GM12878 (cell line): ENCODE data around the gene TNFRSF14. TPM values are rescaled to one million over a fixed set of nuclear protein-coding genes. Genes with fewer than 3 reads are reported as not detected.
"Not testable (repeated sequence)": the region's sequence is repeated elsewhere in the genome, so short reads cannot be mapped to it uniquely, and the experiment has no call there.

ENCODE experiments used
- ATAC-seq: fragments of 200-7000 bp; cut with Tn5 transposase; 3 replicates; pipeline ENCODE4 v1.9.1; 2020; ENCODE audit warnings: mild to moderate bottlenecking, moderate library complexity
- BruUV-seq: library from RNA; stranded (reverse); fragments of 400-500 nt; replicated peaks from 2 replicates; lab custom pipeline; 2021; lab: Mats Ljungman, UMichigan
- CTCF ChIA-PET: fragments of 300-600 bp; sonication (Branson Sonifier 250); formaldehyde crosslinking; extraction: SDS; loops from one replicate; lab custom pipeline; 2021; ENCODE audit warnings: inconsistent platforms; lab: Yijun Ruan, JAX
- POLR2A ChIA-PET: fragments of 350-600 bp; formaldehyde crosslinking; extraction: SDS; loops from one replicate; lab custom pipeline; 2021; ENCODE audit warnings: inconsistent platforms; lab: Charles Lee
- RAD21 ChIA-PET: fragments of 300-600 bp; sonication (Branson Sonifier 250); formaldehyde crosslinking; loops from one replicate; lab custom pipeline; 2023; ENCODE audit warnings: antibody characterized with exemption; ENCODE audit not compliant: unreplicated experiment; lab: Charles Lee
- SMC1A ChIA-PET: fragments of 300-600 bp; sonication (Branson Sonifier 250); formaldehyde crosslinking; loops from one replicate; lab custom pipeline; 2023; ENCODE audit not compliant: unreplicated experiment, uncharacterized antibody; lab: Charles Lee
- DNase-seq: peaks from one replicate; pipeline ENCODE4 v3.0.0-alpha.2; 2011; ENCODE audit warnings: low read depth, low spot score
- FAIRE-seq: peaks from 3 replicates; lab custom pipeline; 2011; peaks lifted over from hg19 to GRCh38; lab: Jason Lieb, UNC
- H2AFZ ChIP-seq: 2 replicates; pipeline ENCODE4 v1.6.0; 2011; ENCODE audit warnings: low read depth, low read length, control low read depth; ENCODE audit not compliant: control insufficient read depth
- H3K27ac ChIP-seq: 2 replicates; pipeline ENCODE4 v1.5.1; 2011; ENCODE audit warnings: control low read depth; ENCODE audit not compliant: control insufficient read depth, insufficient read depth
- H3K27me3 ChIP-seq, 2 experiments: replicated peaks in 1 of 2; 2 replicates each; pipeline versions ENCODE4 v1.6.0 to v1.6.1; 2011; ENCODE audit warnings: low read length in 1 of 2; ENCODE audit not compliant: control insufficient read depth in 2 of 2, insufficient read depth in 2 of 2
- H3K36me3 ChIP-seq, 2 experiments: 2 replicates each; pipeline ENCODE4 v1.5.1; 2011; ENCODE audit warnings: low read length in 1 of 2; ENCODE audit not compliant: control insufficient read depth in 2 of 2, insufficient read depth in 2 of 2
- H3K4me1 ChIP-seq: 2 replicates; pipeline ENCODE4 v1.6.1; 2011; ENCODE audit warnings: mild to moderate bottlenecking, low read length, moderate library complexity, mixed read lengths; ENCODE audit not compliant: control insufficient read depth, insufficient read depth
- H3K4me2 ChIP-seq: 2 replicates; pipeline ENCODE4 v1.6.0; 2011; ENCODE audit warnings: control low read depth; ENCODE audit not compliant: control insufficient read depth, insufficient read depth
- H3K4me3 ChIP-seq: fragments of 200-600 bp; sonication (generic); 2 replicates; pipeline ENCODE4 v1.5.1; 2016
- H3K79me2 ChIP-seq: 2 replicates; pipeline ENCODE4 v1.6.0; 2011; ENCODE audit warnings: low read length; ENCODE audit not compliant: control insufficient read depth, insufficient read depth
- H3K9ac ChIP-seq: 2 replicates; pipeline ENCODE4 v1.8.0; 2011; ENCODE audit warnings: low read length, control low read depth, mixed read lengths; ENCODE audit not compliant: control insufficient read depth, insufficient read depth
- H3K9me3 ChIP-seq: replicated peaks from 3 replicates; pipeline ENCODE4 v1.5.1; 2011; ENCODE audit warnings: mild to moderate bottlenecking, low read length; ENCODE audit not compliant: control insufficient read depth, insufficient read depth
- H4K20me1 ChIP-seq: 2 replicates; pipeline ENCODE4 v1.6.0; 2011; ENCODE audit not compliant: control insufficient read depth, insufficient read depth
- GATAD2B ChIP-seq: fragments of 450-650 bp; conservative IDR thresholded peaks from 2 replicates; pipeline ENCODE4 v1.6.1; 2017; ENCODE audit warnings: low read depth, mild to moderate bottlenecking, moderate library complexity
- MEF2A ChIP-seq: IDR thresholded peaks from 2 replicates; pipeline ENCODE4 v1.6.1; 2011; ENCODE audit warnings: low read depth, mild to moderate bottlenecking, low read length, moderate library complexity; ENCODE audit not compliant: insufficient read depth
- MLLT1 ChIP-seq: fragments of 450-650 bp; IDR thresholded peaks from 2 replicates; pipeline ENCODE4 v1.6.1; 2016; ENCODE audit warnings: mild to moderate bottlenecking
- MTA3 ChIP-seq: IDR thresholded peaks from 2 replicates; pipeline ENCODE4 v1.6.1; 2012; ENCODE audit warnings: low read length, inconsistent platforms, borderline replicate concordance
- ZNF384 ChIP-seq: IDR thresholded peaks from 2 replicates; pipeline ENCODE4 v1.6.1; 2012; ENCODE audit warnings: low read depth, mild to moderate bottlenecking, low read length, improper control_type of control experiment, borderline replicate concordance
- WGBS: methylation state at CpG from one replicate; pipeline ENCODE4 v1.1.6; 2016; ENCODE audit warnings: low lambda C conversion rate; ENCODE audit not compliant: insufficient replicate concordance, insufficient coverage; ENCODE audit errors: missing lambda C conversion rate; 5-methylcytosine and 5-hydroxymethylcytosine counted together
- in situ Hi-C: fragments of 300-500 bp; cut with MboI; formaldehyde crosslinking; loops from 9 replicates; pipeline ENCODE4 v1.14.3; 2018; ENCODE audit warnings: mixed read lengths
- intact Hi-C: fragments of 100-400 bp; cut with micrococcal nuclease; formaldehyde crosslinking; loops from one replicate; pipeline ENCODE4 v1.14.2; 2022; ENCODE audit not compliant: unreplicated experiment
- polyA plus RNA-seq, 11 experiments: library from polyadenylated mRNA; depleted of rRNA in 4 of 11; unstranded in 6 of 11; stranded (reverse) in 5 of 11; fragments of >200 nt; fragmentation: Nextera tagmentation in 4 of 11; fragmentation: Illumina TruSeq in 1 of 11; extraction: Ambion mirVana in 4 of 11; extraction: Trizol in 1 of 11; gene quantifications; 1 replicate in 1 of 11; 2 replicates in 10 of 11; pipeline versions ENCODE4 v1.2.1 to v1.2.3, GENCODE V29; 2011 to 2016; ENCODE audit warnings: inconsistent platforms in 2 of 11, missing spikeins in 2 of 11, low read depth in 1 of 11
- total RNA-seq, 4 experiments: library from RNA; depleted of rRNA in 3 of 4; stranded (reverse); fragments of >200 nt in 3 of 4; fragmentation: Illumina TruSeq in 1 of 4; extraction: Trizol in 1 of 4; gene quantifications; 2 replicates each; pipeline versions ENCODE4 v1.2.1 to v1.2.3, GENCODE V29; 2013 to 2021

Gene TNFRSF14
- total and polyA plus RNA-seq, 10 of the 15 experiments (the other 5 are each of a cell fraction or from before 2014, with no cell fraction given): 0.43 to 114 (median 41.5) TPM

- FAIRE-seq (no peak), ATAC-seq (no peak), DNase-seq (no peak)
- Histone ChIP-seq H3K4me2 (no peak overlapping the region), H3K9me3 (no peaks in the 10 kb centered on the region), H3K27me3 (no peaks in the 10 kb centered on the region), H3K9ac (no peak overlapping the region), H3K27ac (no peak overlapping the region), H3K4me3 (no peak overlapping the region), H3K4me1 (peaks cover 46% of the 10 kb centered on the region), H3K79me2 (peaks cover 28% of the 10 kb centered on the region), H2AFZ (no peak overlapping the region), H4K20me1 (no peaks in the 10 kb centered on the region), H3K36me3 (no peaks in the 10 kb centered on the region)
- in situ Hi-C loops: no loop called here
- intact Hi-C loops: no loop called here
- SMC1A ChIA-PET: no interaction called here
- RAD21 ChIA-PET: interaction anchor here (1.0 kb wide), 1 partner anchor 26 kb away, joined by 4 read pairs; no protein-coding TSS in a partner anchor
- BruUV-seq: no TSS peak
- POLR2A ChIA-PET: interaction anchor here (0.8 kb wide), 1 partner anchor 25 kb away, joined by 4 read pairs; no protein-coding TSS in a partner anchor
- 91% methylated on average over 17 of the region's 26 CpGs for WGBS
- TF ChIP-seq GATAD2B: no peak
- TF ChIP-seq MLLT1: peak; percentile 81
- no peak for TF ChIP-seq MTA3
- TF ChIP-seq ZNF384: no peak
- TF ChIP-seq MEF2A: no peak
- CTCF ChIA-PET: no interaction called here
Measured at GRCh38 chr1:2552189-2552588, 4.0 kb upstream of the TNFRSF14 start.

- RAD21 ChIA-PET, H2AFZ ChIP-seq, ATAC-seq, H3K27me3 ChIP-seq, H3K36me3 ChIP-seq, H3K27ac ChIP-seq, DNase-seq, H3K4me2 ChIP-seq, in situ Hi-C loops, SMC1A ChIA-PET, H4K20me1 ChIP-seq, BruUV-seq, H3K9ac ChIP-seq, intact Hi-C loops, POLR2A ChIA-PET, H3K4me3 ChIP-seq, H3K9me3 ChIP-seq, FAIRE-seq, CTCF ChIA-PET: not testable (repeated sequence)
- peaks cover 43% of the 10 kb centered on the region for H3K4me1 ChIP-seq
- peaks cover 33% of the 10 kb centered on the region for H3K79me2 ChIP-seq
- WGBS: 2% methylated on average over 6 of the region's 9 CpGs
Measured at GRCh38 chr1:2553076-2553475, 3.1 kb upstream of the TNFRSF14 start.
